CD4-positive, alpha-beta T cell treated with Interleukin-6 for 4 hours (primary cell): ENCODE results near the gene PIK3C3.

Source experiments
- DNase-seq: peaks from one replicate; pipeline ENCODE4 v3.0.0-alpha.2; 2020; ENCODE audit warnings: mixed read lengths

The PIK3C3 gene

GRCh38 chr18:41954827-41955613, at the start of gene PIK3C3:
Gene PIK3C3 (plus strand): TSS chr18:41955234. CDS start chr18:41955292, 58 bp downstream.
- peak; percentile 99 for DNase-seq

DNA sequence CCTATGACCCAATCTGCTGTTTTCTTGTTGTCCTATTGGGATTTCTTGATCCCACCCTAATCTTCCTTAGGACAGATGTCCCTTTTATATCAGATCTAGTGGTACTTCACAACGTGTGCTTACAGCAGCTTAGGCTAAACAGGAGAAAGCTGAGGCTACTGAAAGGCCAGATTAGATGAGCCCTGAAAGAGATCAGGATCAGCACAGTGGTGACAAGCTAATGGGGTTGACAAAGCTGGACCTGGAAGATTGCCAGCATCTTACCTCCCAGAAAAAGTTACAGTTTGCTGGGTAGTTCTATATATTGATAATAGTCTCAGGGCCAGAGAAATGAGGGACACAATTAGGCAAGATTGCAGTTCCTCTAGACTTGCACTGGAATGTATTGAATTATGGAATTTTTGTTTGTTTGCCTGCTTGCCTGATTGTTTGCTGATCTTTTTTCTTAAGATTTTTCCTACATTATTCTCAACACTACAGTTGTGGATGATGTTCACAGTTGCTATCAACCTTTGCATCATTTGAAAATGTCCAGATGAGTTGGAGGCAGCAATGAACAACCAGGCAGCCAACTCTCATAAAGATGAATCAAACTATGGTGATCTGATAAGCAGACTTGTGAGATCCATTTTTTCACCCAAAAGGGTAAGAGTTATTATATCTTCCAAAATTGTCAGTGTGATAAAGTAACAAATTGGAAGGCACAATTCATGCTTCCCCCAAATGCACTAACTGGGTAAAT, 49.1 kb upstream of the PIK3C3 start:
- no peak for DNase-seq

- peak; percentile 1 for DNase-seq
Observed at GRCh38 chr18:41906528-41907146, 48.4 kb upstream of the PIK3C3 start.

DNA sequence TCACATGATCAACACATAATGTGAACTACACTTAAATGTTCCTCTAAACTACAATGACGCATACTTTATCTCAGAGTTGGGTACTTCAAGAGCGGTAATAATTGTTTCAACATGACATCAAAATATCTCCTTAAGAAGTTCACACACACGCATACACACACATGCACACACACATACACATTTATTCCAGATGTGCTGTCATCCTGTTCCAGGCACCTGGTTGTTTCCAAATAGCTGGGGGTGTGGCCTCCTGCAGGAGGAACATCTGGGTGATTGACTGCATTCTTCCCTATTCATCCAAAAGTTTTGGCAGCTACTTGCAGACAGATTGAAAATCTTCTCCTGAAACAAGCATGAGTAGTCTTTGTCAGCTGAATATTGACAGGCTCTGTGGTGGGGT, 37.9 kb upstream of the PIK3C3 start:
- no peak for DNase-seq

GRCh38 chr18:41921770-41922169, 33.3 kb upstream of the PIK3C3 start:
- no peak for DNase-seq

DNA sequence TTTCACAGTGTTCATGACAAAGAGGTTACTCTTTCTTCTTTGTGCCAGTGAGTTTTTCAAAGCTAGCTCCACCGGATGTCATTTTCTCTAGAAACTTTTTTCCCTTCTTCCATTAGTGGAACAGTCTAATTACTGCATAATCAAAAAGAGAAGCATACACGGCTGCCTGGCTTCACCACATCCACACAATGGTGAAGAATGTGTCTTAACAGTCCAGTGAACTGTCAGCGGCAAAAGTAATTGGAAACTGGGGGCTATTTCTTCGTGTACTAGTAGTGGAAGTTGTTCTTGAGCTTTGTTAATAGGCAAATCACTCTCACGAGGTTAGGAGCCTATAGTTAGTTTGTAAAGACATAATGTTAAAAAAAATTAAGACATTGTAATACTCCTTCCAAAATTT, 32.9 kb upstream of the PIK3C3 start:
- DNase-seq: no peak

GRCh38 chr18:41922841-41923240, 32.2 kb upstream of the PIK3C3 start:
- no peak for DNase-seq

- no peak for DNase-seq
Observed at GRCh38 chr18:41923446-41923845, 31.6 kb upstream of the PIK3C3 start.

GRCh38 chr18:41928581-41928980, 26.5 kb upstream of the PIK3C3 start:
- no peak for DNase-seq

- no peak for DNase-seq
Observed at GRCh38 chr18:41932899-41933298, 22.1 kb upstream of the PIK3C3 start.

DNA sequence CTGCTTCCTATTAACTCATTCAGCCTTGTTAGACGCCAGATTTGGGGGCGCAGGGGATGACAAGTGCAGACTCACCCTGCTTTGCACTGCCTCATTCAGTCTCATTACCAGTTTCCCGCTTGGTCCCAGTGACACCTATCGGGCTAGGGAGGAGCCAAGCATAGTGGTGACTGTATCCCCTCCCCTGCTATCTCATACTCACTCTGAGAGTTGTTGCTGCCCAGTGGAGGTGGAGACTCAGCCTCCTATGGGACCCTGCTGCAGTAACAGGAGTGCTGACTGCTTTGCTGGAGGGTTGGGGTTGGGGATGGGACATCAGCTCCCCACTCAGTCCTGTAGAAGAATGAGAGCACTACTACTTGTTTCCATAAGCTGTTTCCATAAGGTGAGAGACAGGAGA, 21.3 kb upstream of the PIK3C3 start:
- no peak for DNase-seq

- no peak for DNase-seq
Observed at GRCh38 chr18:41936471-41937134, 18.4 kb upstream of the PIK3C3 start.

GRCh38 chr18:41938445-41938844, 16.6 kb upstream of the PIK3C3 start:
- DNase-seq: no peak

- DNase-seq: no peak
Observed at GRCh38 chr18:41939326-41939725, 15.7 kb upstream of the PIK3C3 start.

DNA sequence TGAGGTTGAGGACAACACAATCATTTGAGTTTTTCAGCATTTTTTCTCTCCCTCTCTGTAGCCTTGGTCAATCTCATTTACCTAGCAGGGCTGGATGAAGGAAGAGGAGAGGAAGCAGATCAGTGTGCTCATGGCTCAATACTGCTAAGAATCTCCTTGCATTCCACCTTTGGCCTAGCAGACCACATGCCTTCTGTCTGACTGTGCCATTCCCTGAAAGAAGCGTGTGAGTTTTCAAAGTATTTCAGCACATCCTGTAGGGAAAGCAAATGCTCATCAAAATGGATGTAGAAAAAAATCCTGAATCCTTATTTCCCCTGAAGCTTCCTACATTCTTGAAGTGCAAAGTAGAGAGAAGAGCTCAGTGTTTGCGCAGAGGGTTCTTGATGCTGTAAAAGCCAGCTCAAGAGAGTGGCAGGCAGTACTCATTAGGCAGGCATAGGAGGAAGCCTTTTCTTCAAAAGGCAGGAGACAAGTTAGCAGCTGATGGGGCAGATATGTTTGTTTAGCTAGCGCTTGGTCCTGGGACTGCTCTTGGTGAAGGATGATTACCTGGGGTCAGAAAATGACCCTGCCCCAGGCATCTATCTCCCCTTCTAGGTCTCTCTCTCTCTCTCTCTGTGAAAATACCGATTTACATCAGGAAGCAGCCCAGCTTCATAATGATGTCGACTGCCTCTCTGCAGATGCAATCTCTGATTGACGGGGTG, 14.4 kb upstream of the PIK3C3 start:
- no peak for DNase-seq

GRCh38 chr18:41942254-41942653, 12.8 kb upstream of the PIK3C3 start:
- DNase-seq: no peak

- no peak for DNase-seq
Observed at GRCh38 chr18:41948544-41949110, 6.4 kb upstream of the PIK3C3 start.

DNA sequence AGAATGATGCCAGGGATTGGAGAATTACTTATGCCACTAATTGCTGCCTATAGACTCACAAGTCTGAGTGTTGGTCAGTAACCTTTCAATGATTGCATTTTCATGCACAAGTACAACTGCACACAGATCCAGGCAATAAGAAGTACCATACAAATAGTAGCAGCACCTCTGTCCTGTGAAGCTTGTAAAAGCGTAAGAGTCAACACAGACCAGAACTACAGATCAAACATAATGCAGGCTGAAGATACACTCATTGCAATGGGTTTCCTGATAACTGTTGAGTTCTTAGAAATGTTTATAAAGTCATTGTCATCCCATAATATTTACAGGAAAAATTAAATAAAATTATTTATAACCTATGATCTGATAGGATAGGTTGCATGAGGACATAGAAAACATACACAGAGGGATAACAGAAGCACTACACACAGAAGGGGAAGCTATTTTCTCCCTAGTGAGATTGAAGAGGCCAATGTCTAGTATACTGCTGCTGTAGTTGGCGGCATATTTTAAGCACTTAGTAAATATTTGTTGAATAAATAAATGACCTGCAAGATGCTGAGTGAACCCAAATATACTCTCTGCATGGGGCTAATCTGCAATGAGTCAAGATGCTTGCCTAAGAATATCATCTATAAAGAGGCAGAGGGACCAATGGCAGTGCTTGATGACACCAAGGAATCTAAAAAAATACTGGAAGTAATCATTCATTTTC, 5.7 kb upstream of the PIK3C3 start:
- no peak for DNase-seq

DNA sequence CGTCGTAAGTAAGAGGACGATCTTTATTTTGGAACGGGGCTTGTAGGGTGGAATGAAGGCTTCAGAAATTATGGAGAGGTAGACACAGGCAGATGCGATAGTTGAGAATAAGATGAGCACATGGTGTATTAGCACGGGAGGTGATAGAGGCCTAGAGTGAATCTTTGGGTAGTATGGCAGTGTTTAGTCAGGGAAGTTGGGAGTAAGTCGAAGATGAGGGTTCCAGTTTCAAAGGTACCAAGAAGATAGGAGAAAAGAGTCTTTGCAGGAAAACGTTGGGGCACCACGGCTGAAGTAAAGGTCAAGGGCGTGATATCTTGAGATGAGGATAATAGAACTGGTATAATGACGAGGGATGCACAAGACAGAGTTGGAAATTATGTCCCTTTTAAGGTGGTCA, 654 bp downstream of the PIK3C3 start:
- no peak for DNase-seq

GRCh38 chr18:41959045-41959444, 4.0 kb downstream of the PIK3C3 start:
- DNase-seq: no peak

DNA sequence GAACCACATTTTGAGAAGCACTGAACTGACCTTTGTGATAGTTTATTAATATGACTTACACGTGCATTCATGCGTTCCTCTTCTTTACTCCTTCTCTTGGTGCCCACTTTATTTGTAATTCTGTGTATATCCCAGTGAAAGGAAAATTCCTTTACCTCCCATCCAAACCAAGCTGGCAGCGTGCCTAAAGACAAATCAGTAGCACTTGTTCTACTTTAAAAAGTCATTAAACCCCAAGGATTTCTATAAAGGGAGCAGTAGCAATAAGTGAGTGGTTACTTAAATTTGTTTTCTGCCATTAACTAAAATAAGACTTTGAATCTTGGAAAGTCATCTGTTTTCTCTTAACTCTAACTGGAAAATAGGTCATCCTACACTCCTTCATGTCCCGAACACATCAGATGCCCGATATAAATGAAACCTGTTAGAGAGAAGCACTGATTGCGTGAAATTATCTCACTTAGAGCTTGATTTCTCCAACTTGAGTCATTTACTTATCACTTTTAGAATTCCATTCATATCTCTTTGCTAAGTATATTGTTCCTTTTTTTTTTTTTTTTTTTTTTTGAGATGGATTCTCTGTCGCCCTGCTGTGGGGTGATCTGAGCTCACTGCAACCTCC, 10.7 kb downstream of the PIK3C3 start:
- no peak for DNase-seq
